ENCODE measurements around the gene STMN3.

STMN3 gene

DNA sequence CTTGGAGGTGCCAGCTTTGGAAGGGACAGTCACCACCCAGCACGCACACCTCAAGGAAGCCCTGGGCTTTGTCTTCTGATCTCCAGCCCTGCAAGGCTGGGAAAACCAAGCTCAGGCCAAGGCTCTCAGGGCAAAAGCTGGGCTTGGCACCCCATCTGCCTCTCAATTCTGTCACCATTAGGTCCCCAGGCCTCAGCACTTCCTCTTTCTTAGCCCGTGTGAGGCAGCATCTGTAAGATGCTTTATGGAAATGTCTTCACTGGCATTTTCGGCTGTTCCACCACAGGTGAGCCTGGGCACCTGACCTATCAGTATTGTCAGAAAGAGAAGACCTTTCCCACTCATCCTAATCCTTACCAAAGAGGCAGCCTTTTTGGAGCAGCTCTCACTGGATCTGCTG is 50.9 kb downstream of the STMN3 start:
- DNase-seq, result no peak

DNA sequence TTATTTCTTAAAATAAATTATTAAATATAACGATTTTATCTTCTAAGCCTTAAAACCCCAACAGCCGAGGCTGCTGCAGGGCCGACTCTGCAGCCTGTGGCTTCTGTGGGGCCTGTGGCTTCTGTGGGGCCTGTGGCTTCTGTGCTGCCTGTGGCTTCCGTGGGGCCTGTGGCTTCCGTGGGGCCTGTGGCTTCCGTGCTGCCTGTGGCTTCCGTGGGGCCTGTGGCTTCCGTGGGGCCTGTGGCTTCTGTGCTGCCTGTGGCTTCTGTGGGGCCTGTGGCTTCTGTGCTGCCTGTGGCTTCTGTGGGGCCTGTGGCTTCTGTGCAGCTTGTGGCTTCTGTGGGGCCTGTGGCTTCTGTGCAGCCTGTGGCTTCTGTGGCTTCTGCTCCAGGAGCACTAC is 51.5 kb downstream of the STMN3 start:
- peak; percentile 33 for DNase-seq

DNA sequence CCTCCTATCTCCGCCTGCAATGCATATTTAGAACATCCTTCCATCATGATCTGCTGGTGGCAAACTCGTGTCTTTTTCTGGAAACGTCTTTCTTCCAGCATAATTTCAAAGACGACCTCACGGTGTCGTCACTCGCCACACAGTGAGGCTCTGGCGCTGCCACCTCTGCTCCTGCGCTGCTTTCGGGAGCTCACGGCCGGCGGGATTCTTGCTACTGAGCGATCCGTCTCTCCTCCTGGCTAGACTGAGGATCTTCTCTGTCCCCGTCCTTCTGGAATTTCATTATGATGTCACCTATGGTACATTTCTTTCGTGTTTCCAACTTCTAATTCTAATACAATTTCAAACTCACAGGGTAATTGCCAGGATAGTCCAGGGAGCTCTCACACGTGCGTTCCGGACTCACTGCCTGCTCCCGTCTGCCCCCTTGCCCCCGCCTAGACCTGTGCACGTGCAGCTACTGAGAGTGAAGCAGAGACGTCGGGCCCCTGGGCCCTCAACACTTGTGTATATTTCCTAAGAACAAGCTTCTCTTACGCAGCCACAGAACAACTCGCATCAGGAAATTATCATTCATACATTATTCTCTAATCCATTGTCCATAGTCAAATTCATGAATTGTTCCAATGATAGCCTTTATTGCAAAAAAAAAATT is 53.7 kb downstream of the STMN3 start:
- DNase-seq, result no peak

DNA sequence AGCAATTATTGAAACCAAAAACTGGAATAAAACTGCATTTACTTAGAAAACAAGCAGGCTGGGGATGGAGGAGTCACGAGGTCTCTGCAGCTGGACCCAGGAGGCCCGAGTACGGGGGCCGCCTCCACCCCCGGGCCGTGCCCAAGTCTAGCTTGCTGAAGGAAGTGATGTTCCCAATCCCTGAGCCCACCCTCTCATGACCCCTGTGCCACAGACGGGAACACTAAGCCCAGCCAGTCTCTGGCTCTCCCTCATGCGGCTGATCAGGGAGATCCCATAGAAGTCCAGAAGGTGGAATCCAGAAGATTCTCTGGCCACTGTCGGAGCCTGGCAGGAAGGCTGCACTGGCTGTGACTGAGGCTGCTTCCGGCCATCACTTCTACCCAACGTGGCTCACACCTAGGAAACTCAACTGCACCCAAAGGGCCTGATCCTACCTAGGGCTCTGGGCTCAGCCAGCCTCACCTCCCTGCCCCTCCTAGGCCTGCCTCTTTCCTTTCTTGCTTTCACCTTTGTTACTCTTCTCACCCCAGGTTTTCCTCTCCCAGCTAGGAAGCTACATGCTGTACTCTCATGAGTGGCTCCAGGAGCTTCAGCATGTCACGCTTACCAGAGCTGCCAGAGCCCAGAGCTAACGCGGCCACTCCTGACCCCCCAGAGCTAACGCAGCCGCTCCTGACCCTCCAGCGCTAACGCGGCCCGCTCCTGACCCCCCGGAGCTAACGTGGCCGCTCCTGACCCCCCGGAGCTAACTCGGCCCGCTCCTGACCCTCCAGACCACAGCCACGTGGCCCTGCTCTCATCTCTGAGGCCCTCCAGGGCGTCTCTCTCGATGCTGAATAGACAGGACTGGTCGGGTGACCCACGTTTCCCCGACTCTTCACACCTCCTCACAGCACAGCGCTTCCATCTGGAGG is 54.5 kb downstream of the STMN3 start:
- no peak for DNase-seq

DNA sequence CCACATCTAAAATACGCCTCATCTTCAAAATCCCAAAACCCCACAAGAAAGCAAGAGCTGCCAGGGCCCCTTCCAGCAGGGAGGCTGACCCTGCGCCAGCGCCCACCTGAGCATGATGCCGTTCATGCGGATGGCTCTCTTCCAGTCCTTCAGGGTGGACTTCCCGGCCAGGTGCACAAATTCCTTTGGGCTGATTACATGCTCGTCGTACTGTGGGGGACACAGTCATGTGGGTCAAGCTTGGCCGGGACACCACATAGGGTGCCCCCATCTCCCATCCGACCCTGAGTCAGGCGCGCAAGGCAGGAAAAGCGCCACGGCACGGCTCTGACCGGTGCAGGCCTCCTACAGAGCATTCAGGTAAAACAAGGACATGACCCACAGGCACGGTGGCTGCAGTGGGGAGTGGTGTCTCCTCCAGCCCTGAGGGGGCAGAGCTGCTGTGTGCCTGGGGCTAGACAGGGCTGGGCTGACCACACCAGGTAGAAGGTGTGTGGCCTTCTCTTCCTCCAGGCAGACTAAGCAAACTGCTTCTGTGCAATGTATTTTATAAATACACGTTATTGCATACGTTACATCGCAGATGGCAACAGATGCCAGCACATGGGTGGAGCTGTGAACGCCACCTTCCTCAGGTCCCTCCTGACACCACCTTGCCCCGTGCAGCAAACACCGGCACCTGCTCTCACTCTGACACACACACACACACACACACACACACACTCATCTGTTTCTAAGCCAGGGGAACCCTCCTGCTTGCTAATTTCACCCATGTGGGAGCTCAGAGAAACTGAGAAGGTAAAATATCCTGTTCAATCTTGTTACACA is 55.4 kb downstream of the STMN3 start:
- no peak for DNase-seq

DNA sequence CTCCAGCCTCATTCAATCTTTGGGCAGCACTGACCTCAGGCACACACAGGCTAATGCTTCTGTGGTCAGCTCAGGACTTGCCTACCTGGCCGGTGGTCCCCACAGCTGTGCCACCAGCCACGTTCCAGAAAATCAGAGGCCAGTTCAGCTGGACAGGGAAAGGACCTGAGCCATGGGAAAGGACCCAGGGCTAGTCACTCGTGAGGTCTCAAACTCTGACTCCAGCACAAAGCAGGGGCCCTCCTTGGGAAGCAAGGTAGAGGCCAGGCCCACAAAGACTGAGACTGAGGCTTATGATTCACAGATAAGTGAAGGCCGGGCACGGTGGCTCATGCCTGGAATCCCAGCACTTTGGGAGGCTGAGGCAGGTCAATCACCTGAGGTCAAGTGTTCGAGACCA is 56.8 kb downstream of the STMN3 start:
- no peak for DNase-seq

DNA sequence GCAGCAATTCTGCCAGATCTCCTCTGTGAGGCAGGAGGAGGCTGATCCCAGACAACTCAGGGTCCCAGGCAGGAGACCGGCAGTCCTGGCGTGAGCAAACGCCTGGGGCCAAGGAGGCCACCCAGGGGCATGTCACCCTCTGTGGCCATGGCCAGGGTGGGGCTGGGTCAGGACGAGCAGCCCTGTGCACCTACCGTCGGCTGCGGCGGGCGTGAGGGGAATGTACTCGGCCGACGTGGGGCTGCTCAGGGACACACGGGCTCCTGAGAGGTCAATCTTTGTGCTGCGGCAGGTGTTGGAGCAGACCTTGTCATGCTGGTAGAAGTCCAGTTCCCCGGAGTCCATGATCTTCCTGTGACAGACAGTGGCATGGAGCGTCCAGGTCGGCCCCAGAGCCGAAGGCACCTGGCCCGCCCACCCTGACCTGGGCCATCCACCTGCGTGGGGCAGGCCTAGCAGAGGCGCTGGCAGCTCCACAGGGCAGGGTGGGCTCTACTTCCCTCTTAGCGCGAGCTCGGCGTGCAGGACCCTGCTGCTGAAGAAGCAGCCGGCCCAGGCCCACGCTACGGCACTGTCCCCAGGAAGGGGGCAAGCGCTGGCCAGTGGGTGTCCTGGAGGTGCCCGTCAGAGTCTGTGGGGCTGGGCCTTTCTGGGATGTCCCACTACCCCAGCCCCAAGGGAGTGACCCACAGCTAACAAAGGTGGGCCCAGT is 57.7 kb downstream of the STMN3 start:
- DNase-seq, result no peak

DNA sequence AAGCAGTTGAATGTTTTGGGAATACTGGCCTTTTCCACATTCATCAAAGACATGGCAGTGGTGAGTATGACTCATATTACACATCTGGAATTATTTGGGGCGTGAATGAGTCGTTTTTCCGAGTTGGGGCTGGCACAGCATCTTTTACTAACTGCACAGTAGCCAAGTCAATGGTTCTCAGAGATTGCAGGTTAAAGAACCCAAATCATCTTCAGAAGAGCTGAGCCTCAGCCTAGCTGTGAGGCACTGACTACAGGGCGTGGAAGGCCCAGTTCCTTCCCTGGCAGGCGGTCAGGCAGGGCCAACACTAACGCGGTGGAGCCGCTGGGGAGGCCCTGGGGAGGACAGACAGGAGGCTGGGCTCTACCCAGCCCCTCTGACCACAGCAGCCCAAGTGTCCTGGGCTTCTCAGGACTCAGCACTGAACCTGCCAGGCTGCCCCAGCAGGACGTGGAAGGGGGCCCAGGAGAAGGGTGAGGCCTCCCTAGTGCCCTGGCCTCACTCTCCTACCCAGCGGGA is 59.1 kb downstream of the STMN3 start:
- no peak for DNase-seq

DNA sequence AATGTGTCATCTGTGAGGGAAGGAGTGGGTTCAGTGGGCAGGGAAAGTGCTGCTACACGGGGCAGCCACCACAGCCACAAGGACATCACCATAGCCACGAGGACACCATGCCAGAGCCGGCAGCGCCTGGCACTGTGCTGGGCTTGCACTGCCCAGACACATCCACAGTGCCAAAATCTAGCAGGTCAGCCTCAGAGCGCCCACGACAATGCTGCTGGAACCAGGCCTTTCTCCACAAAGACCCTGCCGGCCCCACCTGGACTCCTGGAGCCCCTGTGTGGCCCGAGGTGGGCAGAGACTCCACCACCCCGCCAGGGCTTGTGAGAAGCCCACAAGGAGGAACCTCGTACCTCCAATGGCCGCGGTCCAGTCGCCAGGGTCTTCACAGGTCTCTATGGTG is 60.6 kb downstream of the STMN3 start:
- DNase-seq, result no peak

DNA sequence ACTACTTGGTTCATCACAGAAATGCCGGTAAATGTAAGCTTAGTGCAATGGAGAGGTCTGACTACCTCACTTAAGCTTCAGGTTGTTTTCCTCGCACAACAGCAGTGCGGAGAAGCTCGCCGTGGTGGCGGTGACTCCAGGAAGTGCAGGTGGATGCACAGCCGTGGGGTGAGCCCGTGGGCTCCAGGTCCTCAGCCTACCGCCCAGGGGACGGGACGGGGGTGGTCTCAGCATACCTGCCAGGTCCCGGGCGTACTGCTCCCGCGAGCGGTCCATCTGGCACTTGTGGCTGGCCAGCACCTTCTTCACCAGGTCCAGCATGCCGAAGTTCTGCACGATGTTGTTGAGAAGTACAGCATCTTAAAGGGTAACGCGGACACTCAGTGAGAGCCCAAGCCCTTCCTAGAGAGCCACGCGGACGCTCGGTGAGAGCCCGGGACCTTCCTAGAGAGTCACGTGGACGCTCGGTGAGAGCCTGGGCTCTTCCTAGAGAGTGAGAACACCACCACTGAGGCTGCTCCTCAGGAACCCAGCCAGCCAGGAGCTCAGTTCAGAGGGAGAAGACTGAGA is 61.4 kb downstream of the STMN3 start:
- no peak for DNase-seq

DNA sequence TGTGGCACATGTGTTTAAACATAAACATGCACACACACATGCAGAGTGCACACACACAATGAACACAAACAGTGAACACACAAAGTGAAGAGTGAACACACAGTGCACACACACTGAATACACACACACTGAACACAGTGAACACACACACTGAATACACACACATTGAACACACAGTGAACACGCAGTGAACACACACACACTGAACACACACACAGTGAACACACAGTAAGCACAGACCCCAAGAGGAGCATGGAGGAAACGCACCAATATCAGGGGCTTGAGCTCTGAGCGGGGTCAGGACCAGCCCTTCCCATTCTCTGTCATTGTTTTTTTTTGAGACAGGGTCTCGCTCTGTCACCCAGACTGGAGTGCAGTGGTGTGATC is 62.1 kb downstream of the STMN3 start:
- DNase-seq, result no peak

DNA sequence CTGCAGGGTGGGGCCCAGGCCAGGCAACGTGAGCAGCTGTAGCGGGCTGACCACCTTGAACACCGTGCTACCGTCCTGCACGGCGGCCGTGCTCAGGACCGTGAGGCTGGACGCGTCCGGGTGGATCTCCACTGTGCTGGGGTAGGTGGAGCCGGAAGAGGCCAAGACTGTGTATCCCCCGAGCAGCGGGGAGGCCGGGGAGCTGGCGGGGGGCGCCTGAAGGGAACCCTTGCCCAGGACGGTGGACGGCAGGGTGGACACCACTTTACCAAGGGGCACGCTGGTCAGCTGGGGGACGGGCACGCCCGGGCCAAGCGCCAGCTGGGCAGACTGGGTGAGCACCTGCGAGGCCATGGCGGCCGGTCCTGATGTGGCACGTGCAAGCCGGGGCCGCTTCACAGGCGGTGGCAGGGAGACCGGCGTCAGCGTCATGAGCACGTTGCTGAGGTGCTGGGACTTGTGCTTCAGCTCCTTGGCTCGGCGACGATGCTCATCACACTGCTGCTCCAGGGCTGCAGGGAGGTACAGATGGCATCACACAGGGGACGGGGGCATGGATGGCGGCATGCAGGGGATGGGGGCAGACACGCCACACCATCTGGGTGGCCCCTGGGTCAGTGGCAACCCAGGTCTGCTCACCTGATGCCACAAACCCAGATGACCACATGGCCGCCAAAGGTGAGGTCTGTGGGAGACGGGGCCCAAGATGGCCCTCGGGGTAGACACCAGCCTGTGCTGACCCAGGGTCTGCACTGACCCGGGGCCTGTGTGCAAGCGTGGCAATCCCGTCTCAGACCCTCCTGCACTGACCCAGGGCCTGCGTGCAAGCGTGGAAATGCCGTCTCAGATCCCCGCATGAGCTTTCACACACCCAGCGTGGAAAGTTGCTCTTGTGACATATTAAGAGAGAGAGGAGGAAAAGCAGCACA is 62.7 kb downstream of the STMN3 start:
- no peak for DNase-seq
